Measurements from ENCODE around the gene LENG1.

Gene LENG1

GRCh38 chr19:54106716-54107115 lies 52.8 kb downstream of the LENG1 start:
- H2AFZ ChIP-seq (ENCODE audit: low read depth, low read length, severe bottlenecking), result no peak overlapping the region
- no peak overlapping the region for H3K4me3 ChIP-seq (ENCODE audit: insufficient read depth, low read length, poor library complexity, severe bottlenecking)
- H3K27ac ChIP-seq (ENCODE audit: low read depth, low read length), result no peak overlapping the region
- TF ChIP-seq EZH2phosphoT487 (conservative IDR thresholded peaks at IDR 0.05; ENCODE audit: low read length), result no peak
- TF ChIP-seq CTCF (IDR thresholded peaks at IDR 0.05; ENCODE audit: insufficient read depth, low read length, poor library complexity, severe bottlenecking), result no peak
- no peaks in the 10 kb centered on the region for H3K36me3 ChIP-seq (ENCODE audit: low read length)
- peaks cover 16% of the 10 kb centered on the region for H3K79me2 ChIP-seq (ENCODE audit: insufficient read depth, low read length)
- no peaks in the 10 kb centered on the region for H4K20me1 ChIP-seq (ENCODE audit: low read depth, low read length)
- no peaks in the 10 kb centered on the region for H3K9me2 ChIP-seq (replicated peaks; ENCODE audit: insufficient read depth, low read length)
- no peaks in the 10 kb centered on the region for H3K27me3 ChIP-seq (ENCODE audit: low read length)
- H3K9ac ChIP-seq (ENCODE audit: low read length), result no peak overlapping the region
- H3K9me3 ChIP-seq (ENCODE audit: insufficient read depth, low read length), result no peaks in the 10 kb centered on the region
- H3K4me2 ChIP-seq (ENCODE audit: low read depth, low read length, poor library complexity, severe bottlenecking), result no peak overlapping the region
- no peaks in the 10 kb centered on the region for H3F3A ChIP-seq (ENCODE audit: insufficient read depth)

- Histone ChIP-seq H3K9me2 (replicated peaks; ENCODE audit: insufficient read depth, low read length) (no peaks in the 10 kb centered on the region), H3K9me3 (ENCODE audit: insufficient read depth, low read length) (no peaks in the 10 kb centered on the region), H3K27me3 (ENCODE audit: low read length) (no peaks in the 10 kb centered on the region), H3F3A (ENCODE audit: insufficient read depth) (no peaks in the 10 kb centered on the region), H2AFZ (ENCODE audit: low read depth, low read length, severe bottlenecking) (no peak overlapping the region), H3K9ac (ENCODE audit: low read length) (no peak overlapping the region), H3K27ac (ENCODE audit: low read depth, low read length) (no peak overlapping the region), H3K79me2 (ENCODE audit: insufficient read depth, low read length) (peaks cover 16% of the 10 kb centered on the region), H3K36me3 (ENCODE audit: low read length) (no peaks in the 10 kb centered on the region), H3K4me2 (ENCODE audit: low read depth, low read length, poor library complexity, severe bottlenecking) (no peak overlapping the region), H4K20me1 (ENCODE audit: low read depth, low read length) (no peaks in the 10 kb centered on the region), H3K4me3 (ENCODE audit: insufficient read depth, low read length, poor library complexity, severe bottlenecking) (no peak overlapping the region)
- TF ChIP-seq EZH2phosphoT487 (conservative IDR thresholded peaks at IDR 0.05; ENCODE audit: low read length), result no peak
- TF ChIP-seq CTCF (IDR thresholded peaks at IDR 0.05; ENCODE audit: insufficient read depth, low read length, poor library complexity, severe bottlenecking), result no peak
Measured at GRCh38 chr19:54105796-54106195, 53.7 kb downstream of the LENG1 start.
